Smooth muscle cell (in vitro differentiated cells): ENCODE results near the gene CDC27. TPM values are rescaled to one million over a fixed set of nuclear protein-coding genes. Genes with fewer than 3 reads are reported as not detected.

Source experiments
- DNase-seq: peaks from one replicate; lab custom pipeline; 2025; ENCODE audit not compliant: unreplicated experiment; lab: John Stamatoyannopoulos, UW
- H2AFZ ChIP-seq: fragments of 200-600 bp; sonication (generic); 2 replicates; pipeline ENCODE4 v1.6.0; 2016; ENCODE audit warnings: antibody characterized with exemption, low read depth, mild to moderate bottlenecking
- H3F3A ChIP-seq: fragments of 200-600 bp; sonication (generic); 2 replicates; pipeline ENCODE4 v1.6.0; 2017; ENCODE audit warnings: antibody characterized with exemption, low read depth
- H3K27ac ChIP-seq: fragments of 200-600 bp; sonication (generic); 2 replicates; pipeline ENCODE4 v1.5.1; 2016; ENCODE audit warnings: low read depth, mild to moderate bottlenecking
- H3K27me3 ChIP-seq: fragments of 200-600 bp; sonication (generic); 2 replicates; pipeline ENCODE4 v1.6.1; 2016; ENCODE audit warnings: low read depth, mild to moderate bottlenecking
- H3K36me3 ChIP-seq: fragments of 200-600 bp; sonication (generic); 2 replicates; pipeline ENCODE4 v1.5.1; 2016; ENCODE audit warnings: low read depth
- H3K4me1 ChIP-seq: fragments of 200-600 bp; sonication (generic); 2 replicates; pipeline ENCODE4 v1.5.1; 2016; ENCODE audit warnings: low read depth
- H3K4me2 ChIP-seq: fragments of 200-600 bp; sonication (generic); 2 replicates; pipeline ENCODE4 v1.6.0; 2016; ENCODE audit warnings: mild to moderate bottlenecking
- H3K4me3 ChIP-seq: fragments of 200-600 bp; sonication (generic); 2 replicates; pipeline ENCODE4 v1.5.1; 2016; ENCODE audit warnings: mild to moderate bottlenecking
- H3K79me2 ChIP-seq: fragments of 200-600 bp; sonication (generic); 2 replicates; pipeline ENCODE4 v1.6.0; 2016; ENCODE audit warnings: low read depth, mild to moderate bottlenecking
- H3K9ac ChIP-seq: fragments of 200-600 bp; sonication (generic); 2 replicates; pipeline ENCODE4 v1.6.0; 2016; ENCODE audit warnings: low read depth
- H3K9me3 ChIP-seq: fragments of 200-600 bp; sonication (generic); replicated peaks from 2 replicates; pipeline ENCODE4 v1.5.1; 2016; ENCODE audit warnings: low read depth
- H4K20me1 ChIP-seq: fragments of 200-600 bp; sonication (generic); 2 replicates; pipeline ENCODE4 v1.6.0; 2016; ENCODE audit warnings: low read depth
- WGBS: methylation state at CpG from one replicate; pipeline ENCODE4 v1.1.7; 2016; ENCODE audit warnings: low lambda C conversion rate; 5-methylcytosine and 5-hydroxymethylcytosine counted together
- polyA plus RNA-seq: library from polyadenylated mRNA; unstranded; fragments of >200 nt; fragmentation: Nextera tagmentation; extraction: Ambion mirVana; gene quantifications from 2 replicates; pipeline ENCODE4 v1.2.1, GENCODE V29; 2016
- total RNA-seq: library from RNA; depleted of rRNA; stranded (reverse); fragments of >200 nt; gene quantifications from 2 replicates; pipeline ENCODE4 v1.2.3, GENCODE V29; 2014
- TF ChIP-seq, protein P1 (sequence below): fragments of 200-600 bp; sonication (generic); IDR thresholded peaks from 2 replicates; pipeline ENCODE4 v1.5.1; 2017; ENCODE audit warnings: borderline replicate concordance, mild to moderate bottlenecking, antibody characterized with exemption; ENCODE audit not compliant: insufficient read depth, poor library complexity, severe bottlenecking

CDC27 gene
- total and polyA plus RNA-seq, 2 experiments from 2014 or later = 53.1 to 101 TPM

- H3K79me2 ChIP-seq = no peaks in the 10 kb centered on the region
- TF ChIP-seq, protein P1, sequence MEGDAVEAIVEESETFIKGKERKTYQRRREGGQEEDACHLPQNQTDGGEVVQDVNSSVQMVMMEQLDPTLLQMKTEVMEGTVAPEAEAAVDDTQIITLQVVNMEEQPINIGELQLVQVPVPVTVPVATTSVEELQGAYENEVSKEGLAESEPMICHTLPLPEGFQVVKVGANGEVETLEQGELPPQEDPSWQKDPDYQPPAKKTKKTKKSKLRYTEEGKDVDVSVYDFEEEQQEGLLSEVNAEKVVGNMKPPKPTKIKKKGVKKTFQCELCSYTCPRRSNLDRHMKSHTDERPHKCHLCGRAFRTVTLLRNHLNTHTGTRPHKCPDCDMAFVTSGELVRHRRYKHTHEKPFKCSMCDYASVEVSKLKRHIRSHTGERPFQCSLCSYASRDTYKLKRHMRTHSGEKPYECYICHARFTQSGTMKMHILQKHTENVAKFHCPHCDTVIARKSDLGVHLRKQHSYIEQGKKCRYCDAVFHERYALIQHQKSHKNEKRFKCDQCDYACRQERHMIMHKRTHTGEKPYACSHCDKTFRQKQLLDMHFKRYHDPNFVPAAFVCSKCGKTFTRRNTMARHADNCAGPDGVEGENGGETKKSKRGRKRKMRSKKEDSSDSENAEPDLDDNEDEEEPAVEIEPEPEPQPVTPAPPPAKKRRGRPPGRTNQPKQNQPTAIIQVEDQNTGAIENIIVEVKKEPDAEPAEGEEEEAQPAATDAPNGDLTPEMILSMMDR = no peak
- H3K4me3 ChIP-seq = no peak overlapping the region
- peaks cover 15% of the 10 kb centered on the region for H3F3A ChIP-seq
- no peak for DNase-seq
- H3K9ac ChIP-seq = no peak overlapping the region
- H3K4me1 ChIP-seq = peaks cover 13% of the 10 kb centered on the region
- peak overlapping the region; percentile 76 for H3K27ac ChIP-seq
- H3K36me3 ChIP-seq = no peaks in the 10 kb centered on the region
- H3K9me3 ChIP-seq = no peaks in the 10 kb centered on the region
- H3K4me2 ChIP-seq = peak overlapping the region; percentile 28
- H3K27me3 ChIP-seq = no peaks in the 10 kb centered on the region
- 83% methylated on average over 6 of the region's 6 CpGs for WGBS
- H4K20me1 ChIP-seq = no peaks in the 10 kb centered on the region
- H2AFZ ChIP-seq = peak overlapping the region; percentile 5
These were observed 15.1 kb upstream of the CDC27 start for GRCh38 chr17:47203984-47204721.

DNA sequence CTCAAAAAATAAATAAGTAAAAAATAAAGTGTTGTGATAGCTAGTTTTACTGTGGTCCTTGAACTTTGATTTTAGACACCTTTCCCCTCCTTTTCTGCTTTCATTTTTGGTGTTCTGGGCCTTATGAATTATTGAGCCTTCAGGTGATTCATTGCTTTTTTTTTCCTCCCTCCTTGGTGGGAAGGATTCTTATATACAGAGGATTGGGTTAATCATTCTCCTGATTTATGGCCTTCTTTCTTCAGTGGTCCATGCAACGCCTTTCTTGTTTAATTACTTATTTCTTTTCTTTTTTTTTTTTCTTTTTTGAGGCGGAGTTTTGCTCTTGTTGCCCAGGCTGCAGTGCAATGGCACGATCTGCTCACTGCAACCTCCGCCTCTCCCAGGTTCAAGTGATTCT lies 12.1 kb upstream of the CDC27 start:
- Histone ChIP-seq H3F3A (peaks cover 14% of the 10 kb centered on the region), H3K4me3 (no peak overlapping the region), H3K27me3 (no peaks in the 10 kb centered on the region), H3K27ac (no peak overlapping the region), H3K9me3 (no peaks in the 10 kb centered on the region), H3K36me3 (no peaks in the 10 kb centered on the region), H3K4me2 (no peak overlapping the region), H2AFZ (no peak overlapping the region), H3K4me1 (peaks cover 21% of the 10 kb centered on the region), H3K9ac (no peak overlapping the region), H4K20me1 (no peaks in the 10 kb centered on the region), H3K79me2 (no peaks in the 10 kb centered on the region)
- TF ChIP-seq, protein P1 = no peak
- 98% methylated on average over 4 of the region's 4 CpGs for WGBS
- DNase-seq = no peak

DNA sequence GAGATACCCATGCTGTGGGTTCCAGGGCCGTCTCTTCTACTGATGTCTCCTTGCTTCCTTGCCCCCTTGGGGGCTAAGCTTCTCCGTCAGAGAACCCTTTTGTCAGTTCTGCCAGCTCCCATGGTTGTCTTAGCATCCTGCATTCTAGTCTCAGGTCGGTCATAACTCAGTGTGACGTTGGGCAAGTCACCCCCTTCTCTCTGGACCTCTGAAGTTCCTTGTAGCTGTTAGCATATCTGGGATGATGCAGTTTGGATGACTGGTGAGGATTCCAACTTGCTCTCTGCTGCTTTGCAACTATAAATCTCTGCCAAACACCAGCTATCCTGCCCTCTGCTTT lies 11.2 kb upstream of the CDC27 start:
- H3K9me3 ChIP-seq = no peaks in the 10 kb centered on the region
- no peak overlapping the region for H3K4me3 ChIP-seq
- no peaks in the 10 kb centered on the region for H3K79me2 ChIP-seq
- TF ChIP-seq, protein P1 = no peak
- H2AFZ ChIP-seq = no peak overlapping the region
- DNase-seq = no peak
- WGBS = 86% methylated on average over 4 of the region's 4 CpGs
- no peaks in the 10 kb centered on the region for H3K36me3 ChIP-seq
- H3K4me1 ChIP-seq = peaks cover 15% of the 10 kb centered on the region
- no peak overlapping the region for H3K27ac ChIP-seq
- peaks cover 9% of the 10 kb centered on the region for H3F3A ChIP-seq
- H4K20me1 ChIP-seq = no peaks in the 10 kb centered on the region
- H3K4me2 ChIP-seq = no peak overlapping the region
- no peaks in the 10 kb centered on the region for H3K27me3 ChIP-seq
- H3K9ac ChIP-seq = no peak overlapping the region

DNA sequence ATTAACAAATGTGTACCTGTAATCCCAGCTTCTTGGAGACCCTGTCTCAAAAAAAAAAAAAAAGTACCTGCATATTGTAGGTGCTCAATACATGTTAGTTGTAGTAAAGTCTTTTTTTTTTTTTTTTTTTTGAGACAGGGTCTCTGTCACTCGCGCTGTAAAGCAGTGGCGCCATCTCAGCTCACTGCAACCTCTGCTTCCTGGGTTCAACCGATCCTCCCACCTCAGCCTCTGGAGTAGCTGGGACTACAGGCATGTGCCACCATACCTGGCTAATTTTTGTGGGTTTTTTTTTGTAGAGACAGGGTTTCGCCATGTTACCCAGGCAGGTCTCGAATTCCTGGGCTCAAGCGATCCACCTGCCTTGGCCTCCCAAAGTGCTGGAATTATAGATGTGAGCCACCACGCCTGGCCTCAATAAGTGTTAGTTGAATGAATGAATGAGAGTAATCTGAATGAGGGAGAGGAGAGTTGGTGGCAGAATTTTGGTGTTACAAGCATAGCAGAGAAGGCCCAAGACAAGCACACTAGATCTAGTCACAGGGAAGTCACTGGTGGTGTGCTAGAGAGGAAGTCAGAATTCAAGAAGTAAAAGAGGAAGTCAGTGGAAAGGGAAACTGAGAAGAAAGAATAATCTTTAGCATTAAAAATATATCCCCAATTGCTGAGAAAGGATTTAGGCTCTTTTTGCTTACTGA lies 10.7 kb upstream of the CDC27 start:
- Histone ChIP-seq H2AFZ (no peak overlapping the region), H4K20me1 (no peaks in the 10 kb centered on the region), H3K27me3 (no peaks in the 10 kb centered on the region), H3K27ac (no peak overlapping the region), H3K4me1 (peaks cover 10% of the 10 kb centered on the region), H3K4me3 (no peak overlapping the region), H3K9me3 (no peaks in the 10 kb centered on the region), H3K4me2 (no peak overlapping the region), H3K79me2 (no peaks in the 10 kb centered on the region), H3F3A (peaks cover 6% of the 10 kb centered on the region), H3K9ac (no peak overlapping the region), H3K36me3 (no peaks in the 10 kb centered on the region)
- TF ChIP-seq, protein P1 = no peak
- whole genome bisulfite sequencing = 97% methylated on average over 8 of the region's 8 CpGs
- no peak for DNase-seq
